ENCODE results near the gene PRDM16. TPM values are rescaled to one million over a fixed set of nuclear protein-coding genes. Genes with fewer than 3 reads are reported as not detected.

The PRDM16 gene
- total RNA-seq, 4 donors from 2014 or later, result 0.08 to 0.19 (median 0.12) TPM

DNA sequence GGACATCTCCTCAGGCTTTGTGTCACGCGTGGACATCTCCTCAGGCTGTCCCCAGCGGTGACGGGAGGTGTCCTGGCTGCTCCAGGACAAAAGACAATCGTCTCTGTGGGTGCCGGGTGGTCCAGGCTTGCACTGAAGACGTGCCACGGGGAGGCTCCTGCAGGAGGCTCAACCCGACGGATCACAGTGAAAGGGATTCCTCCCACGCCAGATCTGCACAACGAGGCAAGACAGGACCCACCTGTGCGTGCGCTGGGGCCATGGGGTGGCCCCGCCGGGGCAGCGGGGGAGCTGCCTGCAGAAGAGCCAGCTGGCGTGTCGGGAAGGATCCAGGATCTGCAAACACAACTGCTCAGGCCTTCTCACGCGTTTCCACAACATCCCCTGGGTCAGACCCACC lies 366.7 kb downstream of the PRDM16 start:
- Histone ChIP-seq H3K4me1 (no peaks in the 10 kb centered on the region), H3K4me3 (no peak overlapping the region), H3K9me3 (no peaks in the 10 kb centered on the region), H3K27me3 (peaks cover 0 to 97% (median 0%) of the 10 kb centered on the region in 4 donors), H3K27ac (no peak overlapping the region), H3K36me3 (no peaks in the 10 kb centered on the region)
- TF ChIP-seq, protein P1, sequence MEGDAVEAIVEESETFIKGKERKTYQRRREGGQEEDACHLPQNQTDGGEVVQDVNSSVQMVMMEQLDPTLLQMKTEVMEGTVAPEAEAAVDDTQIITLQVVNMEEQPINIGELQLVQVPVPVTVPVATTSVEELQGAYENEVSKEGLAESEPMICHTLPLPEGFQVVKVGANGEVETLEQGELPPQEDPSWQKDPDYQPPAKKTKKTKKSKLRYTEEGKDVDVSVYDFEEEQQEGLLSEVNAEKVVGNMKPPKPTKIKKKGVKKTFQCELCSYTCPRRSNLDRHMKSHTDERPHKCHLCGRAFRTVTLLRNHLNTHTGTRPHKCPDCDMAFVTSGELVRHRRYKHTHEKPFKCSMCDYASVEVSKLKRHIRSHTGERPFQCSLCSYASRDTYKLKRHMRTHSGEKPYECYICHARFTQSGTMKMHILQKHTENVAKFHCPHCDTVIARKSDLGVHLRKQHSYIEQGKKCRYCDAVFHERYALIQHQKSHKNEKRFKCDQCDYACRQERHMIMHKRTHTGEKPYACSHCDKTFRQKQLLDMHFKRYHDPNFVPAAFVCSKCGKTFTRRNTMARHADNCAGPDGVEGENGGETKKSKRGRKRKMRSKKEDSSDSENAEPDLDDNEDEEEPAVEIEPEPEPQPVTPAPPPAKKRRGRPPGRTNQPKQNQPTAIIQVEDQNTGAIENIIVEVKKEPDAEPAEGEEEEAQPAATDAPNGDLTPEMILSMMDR (IDR thresholded peaks at IDR 0.05), result no peak
- no peak for TF ChIP-seq POLR2A (IDR thresholded peaks at IDR 0.05)
- intact Hi-C loops (cut with DNase I), result no loop called here
- 73% methylated on average over 7 to 12 of the region's 21 CpGs for WGBS, 2 donors
- DNase-seq, result no peak

DNA sequence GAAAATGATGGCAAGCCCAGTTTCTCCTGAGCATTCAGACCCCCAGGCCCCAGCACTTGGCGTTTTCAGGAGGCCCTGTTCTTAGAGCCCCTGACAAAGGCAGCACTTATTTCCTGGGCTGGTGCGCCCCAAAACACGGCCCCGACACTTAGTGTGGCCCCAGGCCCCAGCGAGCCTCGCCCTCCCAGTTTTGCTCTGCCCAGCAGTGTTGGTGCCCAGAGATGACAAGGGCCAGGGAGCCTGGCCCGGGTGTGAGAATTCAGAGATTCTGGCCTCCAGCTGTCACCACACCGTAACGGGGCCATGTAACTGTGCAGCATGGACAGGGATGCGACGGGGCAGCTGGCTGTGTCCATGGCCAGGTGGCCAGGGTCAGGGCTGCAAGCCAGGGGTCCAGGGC lies 367.4 kb downstream of the PRDM16 start:
- Histone ChIP-seq H3K9me3 (no peaks in the 10 kb centered on the region), H3K4me3 (no peak overlapping the region), H3K27ac (no peak overlapping the region), H3K36me3 (no peaks in the 10 kb centered on the region), H3K27me3 (peaks cover 0 to 97% (median 0%) of the 10 kb centered on the region in 4 donors), H3K4me1 (no peaks in the 10 kb centered on the region)
- intact Hi-C loops (cut with DNase I), result no loop called here
- no peak for DNase-seq
- 67 to 90% methylated on average over 1 to 5 of the region's 11 CpGs for WGBS, 2 donors
- TF ChIP-seq POLR2A (IDR thresholded peaks at IDR 0.05), result no peak
- TF ChIP-seq, protein P1 (IDR thresholded peaks at IDR 0.05), result no peak

DNA sequence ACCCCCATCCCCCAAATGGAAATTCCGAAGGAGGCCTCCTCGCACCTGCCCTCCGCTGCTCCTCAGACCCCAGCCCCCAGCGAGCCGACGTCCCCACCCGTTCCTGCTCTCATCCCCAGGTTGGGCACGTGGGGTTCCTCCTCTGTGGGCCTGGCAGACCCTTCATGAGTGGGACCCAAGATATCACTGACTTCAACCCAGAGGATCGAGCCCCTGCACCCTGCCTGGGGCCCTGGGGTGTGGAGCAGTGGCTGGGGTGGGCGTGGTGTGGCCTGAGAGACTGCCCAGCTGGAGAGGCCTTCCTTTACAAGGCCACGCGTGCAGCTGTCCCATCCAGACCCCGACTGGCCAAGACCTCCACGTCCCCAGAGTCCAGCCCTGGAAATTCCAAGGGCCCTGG lies 367.9 kb downstream of the PRDM16 start:
- H3K27me3 ChIP-seq, result peaks cover 0 to 97% (median 0%) of the 10 kb centered on the region in 4 donors
- no peak for DNase-seq
- H3K9me3 ChIP-seq, result no peaks in the 10 kb centered on the region
- TF ChIP-seq POLR2A (IDR thresholded peaks at IDR 0.05), result no peak
- TF ChIP-seq, protein P1 (IDR thresholded peaks at IDR 0.05), result no peak
- H3K27ac ChIP-seq, result no peak overlapping the region
- H3K4me3 ChIP-seq, result no peak overlapping the region
- WGBS, 2 donors, result 76 to 79% methylated on average over 3 to 8 of the region's 14 CpGs
- H3K4me1 ChIP-seq, result no peaks in the 10 kb centered on the region
- intact Hi-C loops (cut with DNase I), result no loop called here
- H3K36me3 ChIP-seq, result no peaks in the 10 kb centered on the region

DNA sequence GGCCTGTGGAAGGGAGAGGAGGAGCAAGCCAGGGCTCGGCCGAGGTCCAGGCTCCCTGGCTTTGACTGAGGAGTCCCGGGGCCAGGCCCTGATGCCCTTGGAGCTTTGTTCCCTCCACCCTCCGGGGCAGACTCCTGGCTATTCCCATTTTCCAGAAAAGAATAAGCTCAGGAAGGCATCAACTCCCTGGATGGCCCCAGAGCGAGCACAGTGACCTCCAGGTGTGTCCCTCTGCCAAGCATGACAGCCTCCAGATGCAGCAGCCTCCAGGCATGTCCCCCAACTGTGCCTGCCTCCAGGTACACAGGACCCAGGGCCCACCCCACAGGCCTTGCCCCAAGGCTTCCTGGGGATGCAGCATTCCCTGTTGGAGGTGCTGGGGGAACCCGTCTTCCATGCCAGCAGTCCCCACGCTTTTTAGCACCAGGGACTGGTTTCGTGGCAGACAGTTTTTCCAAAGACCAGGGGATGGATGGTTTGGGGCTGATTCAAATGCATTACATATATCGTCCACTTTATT lies 369.7 kb downstream of the PRDM16 start:
- Histone ChIP-seq H3K4me1 (no peaks in the 10 kb centered on the region), H3K9me3 (no peaks in the 10 kb centered on the region), H3K4me3 (no peak overlapping the region), H3K36me3 (no peaks in the 10 kb centered on the region), H3K27ac (no peak overlapping the region), H3K27me3 (peaks cover 0 to 98% (median 0%) of the 10 kb centered on the region in 4 donors)
- WGBS, 2 donors, result 61 to 89% methylated on average over 7 of the region's 9 CpGs
- intact Hi-C loops (cut with DNase I), result no loop called here
- TF ChIP-seq, protein P1 (IDR thresholded peaks at IDR 0.05), result no peak
- no peak for TF ChIP-seq POLR2A (IDR thresholded peaks at IDR 0.05)
- no peak for DNase-seq

DNA sequence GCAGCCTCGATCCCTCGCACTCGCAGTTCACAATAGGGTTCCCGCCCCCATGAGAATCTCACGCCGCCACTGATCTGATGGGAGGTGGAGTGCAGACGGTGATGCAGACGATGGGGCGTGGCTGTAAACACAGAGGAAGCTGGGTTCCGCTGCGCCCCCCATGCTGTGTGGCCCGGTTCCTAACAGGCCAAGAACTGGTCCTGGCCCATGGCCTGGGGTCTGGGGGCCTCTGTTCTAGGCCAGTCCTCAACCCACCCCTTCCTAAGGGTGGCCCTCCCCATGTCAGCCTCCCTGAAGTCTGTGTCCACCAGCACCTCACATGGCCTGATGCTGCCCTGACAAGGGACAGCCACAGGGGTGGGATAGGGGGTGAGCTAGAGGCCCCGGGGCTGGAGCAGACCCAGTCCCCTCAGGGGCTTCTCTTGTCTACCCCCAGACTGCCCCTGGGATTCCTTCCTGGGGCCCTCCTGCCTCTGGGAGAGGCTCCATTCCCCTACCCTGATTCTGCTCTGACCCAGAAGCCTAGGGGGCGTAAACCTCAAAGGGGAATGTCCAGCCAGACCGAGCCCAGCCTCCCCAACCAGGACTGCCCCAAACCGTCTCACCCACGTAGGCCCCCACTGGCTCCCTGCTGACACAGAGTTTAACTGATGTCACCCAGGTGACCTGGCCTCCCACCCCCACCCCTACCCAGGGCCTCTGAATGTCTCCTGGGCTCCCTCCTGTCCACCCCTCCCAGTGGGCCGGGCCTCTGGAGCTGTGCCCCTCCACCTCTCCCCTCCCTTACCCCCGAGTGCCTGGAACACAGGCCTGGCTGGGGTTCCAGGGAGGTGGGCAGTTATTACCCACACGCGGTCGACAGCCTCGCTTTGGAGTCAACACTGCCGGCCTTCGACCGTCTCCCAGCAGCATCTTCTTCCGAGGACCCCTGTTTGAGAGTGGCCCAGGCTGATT lies 370.6 kb downstream of the PRDM16 start:
- no peak for DNase-seq

More for the DNA sequence above, 370.6 kb downstream of the PRDM16 start:
- Histone ChIP-seq H3K4me3 (no peak overlapping the region), H3K27me3 (peaks cover 0 to 99% (median 0%) of the 10 kb centered on the region in 4 donors), H3K27ac (no peak overlapping the region), H3K36me3 (no peaks in the 10 kb centered on the region), H3K4me1 (no peaks in the 10 kb centered on the region), H3K9me3 (no peaks in the 10 kb centered on the region)
- TF ChIP-seq POLR2A (IDR thresholded peaks at IDR 0.05), result no peak
- TF ChIP-seq, protein P1 (IDR thresholded peaks at IDR 0.05), result no peak
- intact Hi-C loops (cut with DNase I), result no loop called here
- 73 to 88% methylated on average over 9 to 21 of the region's 27 CpGs for WGBS, 2 donors
